Stimulated activated CD4-positive, alpha-beta T cell treated with anti-CD3 and anti-CD28 coated beads, TNF-alpha, amount 100 ng/mL, for 4 hours (primary cell): ENCODE results near the gene KIAA1210.

Source experiments
- DNase-seq, 3 experiments: peaks; one replicate each; pipeline ENCODE4 v3.0.0-alpha.2; 2020; ENCODE audit warnings: low read depth in 3 of 3

Gene KIAA1210

GRCh38 chrX:119093991-119094735 lies 33.4 kb downstream of the KIAA1210 start:
- DNase-seq, result no peak

- no peak for DNase-seq
Observed at GRCh38 chrX:119090627-119091026, 37.0 kb downstream of the KIAA1210 start.

- DNase-seq, result no peak
Observed at GRCh38 chrX:119089619-119090018, 38.0 kb downstream of the KIAA1210 start.

GRCh38 chrX:119087121-119087520 lies 40.5 kb downstream of the KIAA1210 start:
- DNase-seq, result no peak

GRCh38 chrX:119084766-119085165 lies 42.8 kb downstream of the KIAA1210 start:
- DNase-seq, result no peak

GRCh38 chrX:119082278-119082677 lies 45.3 kb downstream of the KIAA1210 start:
- DNase-seq, result no peak

- no peak for DNase-seq
Observed at GRCh38 chrX:119075270-119076025, 52.2 kb downstream of the KIAA1210 start.

- DNase-seq, result no peak
Observed at GRCh38 chrX:119073911-119074310, 53.7 kb downstream of the KIAA1210 start.

- no peak for DNase-seq
Observed at GRCh38 chrX:119073200-119073905, 54.3 kb downstream of the KIAA1210 start.

GRCh38 chrX:119072744-119073143 lies 54.9 kb downstream of the KIAA1210 start, which contains the start of gene CT47C1:
Gene CT47C1, plus strand, starts transcription at chrX:119072993. Its CDS starts 233 bp downstream, at chrX:119073226.
- DNase-seq, result no peak

- no peak for DNase-seq
Observed at GRCh38 chrX:119071381-119071780, 56.2 kb downstream of the KIAA1210 start.

GRCh38 chrX:119069762-119070161 lies 57.9 kb downstream of the KIAA1210 start:
- no peak for DNase-seq

GRCh38 chrX:119069128-119069527 lies 58.5 kb downstream of the KIAA1210 start:
- no peak for DNase-seq

- DNase-seq, result peak; percentile 1 to 15 (median 1)
Observed at GRCh38 chrX:119067023-119067739, 60.4 kb downstream of the KIAA1210 start.

- no peak for DNase-seq
Observed at GRCh38 chrX:119063428-119063827, 64.2 kb downstream of the KIAA1210 start.

- DNase-seq, result no peak
Observed at GRCh38 chrX:119062750-119063374, 64.8 kb downstream of the KIAA1210 start.

- no peak for DNase-seq
Observed at GRCh38 chrX:119055687-119056086, 71.9 kb downstream of the KIAA1210 start.

GRCh38 chrX:119045884-119046283 lies 81.7 kb downstream of the KIAA1210 start:
- no peak for DNase-seq

- DNase-seq, result no peak
Observed at GRCh38 chrX:119042996-119043395, 84.6 kb downstream of the KIAA1210 start.

- no peak for DNase-seq
Observed at GRCh38 chrX:119042040-119042439, 85.6 kb downstream of the KIAA1210 start.

GRCh38 chrX:119041175-119041574 lies 86.4 kb downstream of the KIAA1210 start:
- DNase-seq, result no peak
